Gastrocnemius medialis (tissue), 4 donors: Measurements from ENCODE around the gene HSPB6. TPM values are rescaled to one million over a fixed set of nuclear protein-coding genes. Genes with fewer than 3 reads are reported as not detected.

Experiments used
- ATAC-seq, 2 donors: fragments of 150-250 bp; one replicate each; pipeline ENCODE4 v1.9.1; 2016
- DNase-seq, 2 donors: peaks; one replicate each; pipeline ENCODE4 v3.0.0-alpha.2; 2019
- H3K27ac ChIP-seq, 4 donors: fragments of 200-600 bp; sonication (generic); 1 replicate in 1 of 4; 2 replicates in 3 of 4; pipeline ENCODE4 v1.5.1; 2016 to 2018; ENCODE audit warnings: mild to moderate bottlenecking in 2 of 4, moderate library complexity in 1 of 4
- H3K27me3 ChIP-seq, 3 donors: fragments of 200-600 bp; sonication (generic) in 2 of 3; 1 replicate in 1 of 3; 2 replicates in 2 of 3; pipeline versions ENCODE4 v1.5.1 to v1.6.0; 2016 to 2019; ENCODE audit warnings: mild to moderate bottlenecking in 1 of 3, moderate library complexity in 1 of 3
- H3K36me3 ChIP-seq, 2 donors: fragments of 200-600 bp; sonication (generic) in 1 of 2; one replicate each; pipeline ENCODE4 v1.5.1; 2017 to 2018
- H3K4me1 ChIP-seq, 2 donors: fragments of 200-600 bp; sonication (generic) in 1 of 2; one replicate each; pipeline ENCODE4 v1.5.1; 2016 to 2017; ENCODE audit warnings: mild to moderate bottlenecking in 2 of 2
- H3K4me3 ChIP-seq, 4 donors: fragments of 200-600 bp; sonication (generic) in 3 of 4; 1 replicate in 1 of 4; 2 replicates in 3 of 4; pipeline ENCODE4 v1.5.1; 2016 to 2019; ENCODE audit warnings: mild to moderate bottlenecking in 2 of 4
- H3K9me3 ChIP-seq, 3 donors: fragments of 200-600 bp; sonication (generic) in 2 of 3; 1 replicate in 1 of 3; 2 replicates in 2 of 3; pipeline ENCODE4 v1.5.1; 2016 to 2019
- POLR2A ChIP-seq, 2 donors: fragments of 450-650 bp; IDR thresholded peaks; one replicate each; pipeline ENCODE4 v1.6.1; 2017; ENCODE audit warnings: antibody characterized with exemption in 2 of 2, mild to moderate bottlenecking in 2 of 2, moderate library complexity in 2 of 2
- in situ Hi-C, 4 donors: fragments of 200-750 bp; cut with MboI; loops; one replicate each; pipeline versions ENCODE4 v1.15.0 to v1.8.0; 2017; ENCODE audit warnings: low sequenced_read_pairs in 4 of 4
- intact Hi-C: fragments of 100-400 bp; cut with DNase I; formaldehyde crosslinking; loops from one replicate; pipeline ENCODE4 v1.15.1; 2023; ENCODE audit warnings: low total_unique reads
- total RNA-seq, 4 donors: library from RNA; depleted of rRNA; stranded (reverse); fragments of >200 nt; gene quantifications; one replicate each; pipeline versions ENCODE4 v1.1.0 to v1.2.3, GENCODE V29; 2016
- TF ChIP-seq, protein P1 (sequence below), 5 experiments: fragments of 450-650 bp in 3 of 5; fragments of 200-600 bp in 2 of 5; sonication (generic) in 2 of 5; IDR thresholded peaks in 4 of 5; conservative IDR thresholded peaks in 1 of 5; 1 replicate in 4 of 5; 2 replicates in 1 of 5; pipeline ENCODE4 v1.5.1; 2016 to 2019; ENCODE audit warnings: antibody characterized with exemption in 5 of 5, mild to moderate bottlenecking in 3 of 5, moderate library complexity in 3 of 5

The HSPB6 gene
- total RNA-seq, 4 donors from 2014 or later: 79.8 to 241 (median 139) TPM

DNA sequence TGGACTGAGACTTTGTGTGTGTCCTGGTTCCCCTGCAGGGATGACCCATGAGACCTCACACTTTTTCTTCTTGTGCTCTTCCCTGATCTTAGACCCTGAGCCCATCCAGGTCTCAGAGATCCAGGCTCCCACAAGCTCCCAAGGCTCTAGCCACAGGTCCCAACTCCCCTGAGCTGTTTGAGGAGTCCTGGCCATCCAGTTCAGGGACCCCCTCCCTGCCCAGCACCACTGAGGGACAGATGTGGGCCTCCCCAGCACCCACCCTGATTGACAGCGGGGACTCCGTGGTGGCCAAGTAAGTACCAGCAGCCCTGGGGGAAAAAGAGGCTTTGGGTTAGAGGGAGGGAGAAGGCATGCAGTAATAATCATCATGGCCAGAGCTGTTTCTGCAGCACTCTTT lies 2.9 kb upstream of the HSPB6 start:
- intact Hi-C loops: loop anchor here (5.0 to 10.0 kb wide), 5 partner anchors 112 to 717 kb away; partner anchors contain the start of genes COX6B1, COX7A1, HPN and USF2
- Histone ChIP-seq H3K4me3 (no peak overlapping the region), H3K4me1 (peaks cover 28 to 33% of the 10 kb centered on the region in 2 donors), H3K36me3 (peaks cover 0 to 8% of the 10 kb centered on the region in 2 donors), H3K9me3 (no peaks in the 10 kb centered on the region), H3K27ac (no peak overlapping the region), H3K27me3 (no peaks in the 10 kb centered on the region)
- TF ChIP-seq POLR2A (IDR thresholded peaks at IDR 0.05): no peak
- TF ChIP-seq, protein P1, sequence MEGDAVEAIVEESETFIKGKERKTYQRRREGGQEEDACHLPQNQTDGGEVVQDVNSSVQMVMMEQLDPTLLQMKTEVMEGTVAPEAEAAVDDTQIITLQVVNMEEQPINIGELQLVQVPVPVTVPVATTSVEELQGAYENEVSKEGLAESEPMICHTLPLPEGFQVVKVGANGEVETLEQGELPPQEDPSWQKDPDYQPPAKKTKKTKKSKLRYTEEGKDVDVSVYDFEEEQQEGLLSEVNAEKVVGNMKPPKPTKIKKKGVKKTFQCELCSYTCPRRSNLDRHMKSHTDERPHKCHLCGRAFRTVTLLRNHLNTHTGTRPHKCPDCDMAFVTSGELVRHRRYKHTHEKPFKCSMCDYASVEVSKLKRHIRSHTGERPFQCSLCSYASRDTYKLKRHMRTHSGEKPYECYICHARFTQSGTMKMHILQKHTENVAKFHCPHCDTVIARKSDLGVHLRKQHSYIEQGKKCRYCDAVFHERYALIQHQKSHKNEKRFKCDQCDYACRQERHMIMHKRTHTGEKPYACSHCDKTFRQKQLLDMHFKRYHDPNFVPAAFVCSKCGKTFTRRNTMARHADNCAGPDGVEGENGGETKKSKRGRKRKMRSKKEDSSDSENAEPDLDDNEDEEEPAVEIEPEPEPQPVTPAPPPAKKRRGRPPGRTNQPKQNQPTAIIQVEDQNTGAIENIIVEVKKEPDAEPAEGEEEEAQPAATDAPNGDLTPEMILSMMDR (IDR thresholded peaks at IDR 0.05 in 4 of 5, conservative IDR thresholded peaks at IDR 0.05 in 1 of 5): no peak
- DNase-seq (no peak), ATAC-seq (no peak)
- in situ Hi-C loops: loop anchor here in 1 of 4 donors (25.0 kb wide), 1 partner anchor 378 kb away; the partner anchor contains the start of gene CAPNS1

DNA sequence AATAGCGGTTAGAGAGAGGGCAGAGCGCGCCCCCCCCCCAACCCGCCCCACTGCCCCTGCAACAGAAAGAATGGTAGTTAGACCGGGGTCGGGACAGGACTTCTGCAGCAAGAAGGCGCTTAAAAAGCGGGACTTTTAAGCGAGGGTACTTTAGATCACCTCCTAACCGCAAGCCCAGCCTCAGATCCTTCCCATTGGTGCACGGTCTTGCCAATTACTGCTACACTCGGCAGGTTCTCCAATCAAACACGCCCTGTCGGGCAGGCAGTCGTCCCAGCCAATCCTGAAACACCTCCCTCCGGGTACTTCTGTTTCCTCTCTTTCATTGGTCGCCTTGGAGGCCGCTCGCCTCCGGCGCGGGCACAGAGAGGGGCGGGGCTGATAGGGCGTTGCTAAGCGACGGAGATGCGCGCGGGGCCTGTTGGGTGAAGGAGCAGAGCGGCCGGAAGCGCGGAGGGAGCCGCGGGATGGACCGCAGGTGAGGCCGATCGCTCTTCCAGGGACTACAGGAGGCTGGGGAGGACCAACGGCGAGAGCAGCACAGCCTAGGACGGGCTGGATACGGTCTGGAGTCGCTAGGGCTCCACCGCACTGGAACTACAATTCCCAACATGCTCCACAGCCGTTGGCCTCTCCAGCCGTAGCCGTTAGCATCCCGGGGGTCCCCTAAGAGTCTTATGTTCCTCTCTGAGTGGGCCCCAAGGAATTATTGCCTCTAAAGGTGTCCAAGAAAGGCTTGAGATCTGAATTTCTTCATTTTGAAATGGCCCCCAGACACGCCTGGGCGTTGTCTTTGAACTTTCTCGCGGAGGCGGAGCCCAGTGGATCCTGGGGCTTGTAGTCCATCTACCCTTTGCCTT lies 1.1 kb upstream of the HSPB6 start, which contains the start of gene PROSER3:
PROSER3 (plus strand) TSS at position 428 of the 860 bp plus-strand sequence; CDS start at position 468, 40 bp downstream.
- Histone ChIP-seq H3K27ac (peak within 1 kb of the TSS; percentile 89 to 97 (median 95)), H3K4me1 (peaks cover 28 to 43% of the 10 kb centered on the region in 2 donors), H3K27me3 (no peaks in the 10 kb centered on the region), H3K36me3 (peaks cover 0 to 2% of the 10 kb centered on the region in 2 donors), H3K4me3 (peak within 1 kb of the TSS; percentile 72 to 84 (median 76)), H3K9me3 (no peaks in the 10 kb centered on the region)
- in situ Hi-C loops: loop anchor here in 1 of 4 donors (25.0 kb wide), 1 partner anchor 379 kb away; the partner anchor contains the start of gene CAPNS1
- intact Hi-C loops: loop anchor here (1.0 to 10.0 kb wide), 6 partner anchors 17 to 716 kb away; partner anchors contain the start of genes ARHGAP33, COX6B1, COX7A1 and HPN
- DNase-seq: peak; percentile 99 to 100
- ATAC-seq: peak; percentile 85 to 91
- TF ChIP-seq POLR2A (IDR thresholded peaks at IDR 0.05): peak; percentile 56 to 82
- TF ChIP-seq, protein P1 (IDR thresholded peaks at IDR 0.05 in 4 of 5, conservative IDR thresholded peaks at IDR 0.05 in 1 of 5): no peak

DNA sequence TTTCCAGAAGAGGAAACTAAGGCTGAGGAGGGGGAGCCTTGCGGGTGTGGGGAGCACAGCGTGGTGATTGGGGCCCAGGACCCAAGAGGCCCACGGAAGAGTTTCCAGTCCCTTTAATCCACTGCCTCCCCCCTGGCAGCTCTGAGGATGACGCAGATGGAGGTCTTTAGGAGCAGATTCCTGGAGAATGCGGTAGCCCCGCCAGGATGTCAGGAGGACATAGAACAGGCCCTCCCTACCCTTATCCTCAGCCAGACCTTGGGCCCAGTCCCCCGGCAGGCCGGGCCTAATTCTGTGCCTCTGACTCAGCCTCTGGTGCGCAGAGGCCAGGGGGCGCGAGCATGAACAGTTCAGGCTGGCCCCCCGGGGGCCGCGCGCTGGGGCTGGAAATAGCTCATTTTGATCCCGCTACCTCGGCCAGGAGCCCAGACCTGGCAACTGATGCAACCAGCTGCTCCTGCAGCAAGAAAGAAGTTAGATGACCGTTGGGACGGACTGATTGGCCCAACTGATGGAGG lies 461 bp upstream of the HSPB6 start:
- TF ChIP-seq POLR2A (IDR thresholded peaks at IDR 0.05): peak; percentile 7 to 59
- TF ChIP-seq, protein P1 (IDR thresholded peaks at IDR 0.05 in 4 of 5, conservative IDR thresholded peaks at IDR 0.05 in 1 of 5): no peak
- DNase-seq: peak; percentile 66 to 91
- peak overlapping the region; percentile 89 to 97 (median 95) for H3K27ac ChIP-seq
- H3K36me3 ChIP-seq: peaks cover 0 to 9% of the 10 kb centered on the region in 2 donors
- H3K9me3 ChIP-seq: no peaks in the 10 kb centered on the region
- peaks cover 28 to 43% of the 10 kb centered on the region in 2 donors for H3K4me1 ChIP-seq
- H3K27me3 ChIP-seq: no peaks in the 10 kb centered on the region
- intact Hi-C loops (loop anchor here (5.0 to 10.0 kb wide), 5 partner anchors 110 to 715 kb away; partner anchors contain the start of genes COX6B1, COX7A1, HPN and USF2), in situ Hi-C loops (loop anchor here in 1 of 4 donors (25.0 kb wide), 1 partner anchor 380 kb away; the partner anchor contains the start of gene CAPNS1)
- H3K4me3 ChIP-seq: peak overlapping the region; percentile 57 to 84 (median 74)
- peak; percentile 47 to 55 for ATAC-seq

DNA sequence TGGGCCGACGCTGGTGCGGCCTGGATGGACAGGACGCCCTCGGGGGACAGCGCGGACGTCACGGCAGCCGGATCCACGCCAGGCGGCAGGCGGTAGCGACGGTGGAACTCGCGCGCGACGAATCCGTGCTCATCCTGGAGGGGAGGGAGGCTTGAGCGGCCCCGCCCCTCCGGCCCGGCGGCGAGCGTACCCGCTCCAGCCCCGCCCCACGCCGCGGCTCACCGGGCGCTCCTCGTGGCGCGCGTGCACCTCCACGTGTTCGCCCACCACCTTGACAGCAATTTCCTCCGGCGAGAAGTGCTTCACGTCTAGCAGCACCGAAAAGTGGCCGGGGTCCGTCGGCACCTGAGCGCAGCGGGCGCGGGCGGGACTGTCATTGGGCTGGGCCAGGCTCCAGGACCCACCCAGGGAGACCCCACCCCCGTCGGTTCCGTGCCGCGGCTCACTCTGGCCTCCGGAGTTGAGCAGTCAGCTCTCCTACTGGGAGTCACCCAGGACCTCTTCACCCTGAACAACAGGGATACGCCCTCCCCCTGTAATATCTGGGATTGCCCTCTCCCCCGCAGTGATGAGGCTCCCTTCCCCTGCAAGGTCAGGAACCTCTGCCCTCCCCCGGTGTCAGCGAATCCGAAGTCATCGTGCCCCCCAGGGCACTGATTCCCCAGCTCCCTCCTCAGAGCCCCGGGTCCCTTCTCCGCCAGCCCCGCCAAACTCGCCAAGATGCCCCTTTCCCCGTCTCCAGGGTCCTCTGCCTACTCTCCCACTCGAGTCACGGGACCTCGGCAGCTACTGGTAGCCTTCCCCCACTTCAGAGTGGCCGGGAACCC lies 1.1 kb downstream of the HSPB6 start:
- in situ Hi-C loops (loop anchor here in 1 of 4 donors (25.0 kb wide), 1 partner anchor 382 kb away; the partner anchor contains the start of gene CAPNS1), intact Hi-C loops (loop anchor here (1.0 to 10.0 kb wide), 6 partner anchors 38 to 713 kb away; partner anchors contain the start of genes COX6B1, COX7A1, HPN and USF2)
- H3K27me3 ChIP-seq: no peaks in the 10 kb centered on the region
- no peaks in the 10 kb centered on the region for H3K9me3 ChIP-seq
- DNase-seq (peak; percentile 81 to 91), ATAC-seq (peak; percentile 40 to 43)
- TF ChIP-seq POLR2A (IDR thresholded peaks at IDR 0.05): peak; percentile 76 to 79
- TF ChIP-seq, protein P1 (IDR thresholded peaks at IDR 0.05 in 4 of 5, conservative IDR thresholded peaks at IDR 0.05 in 1 of 5): no peak
- peaks cover 0 to 16% of the 10 kb centered on the region in 2 donors for H3K36me3 ChIP-seq
- H3K4me3 ChIP-seq: peak overlapping the region; percentile 57 to 84 (median 74)
- H3K4me1 ChIP-seq: peaks cover 23 to 43% of the 10 kb centered on the region in 2 donors
- peak overlapping the region; percentile 89 to 97 (median 95) for H3K27ac ChIP-seq
